Measurements from ENCODE around the gene EDARADD.

- no peak for TF ChIP-seq CTCF (optimal IDR thresholded peaks at IDR 0.05 in 1 of 3, IDR thresholded peaks at IDR 0.05 in 1 of 3, conservative IDR thresholded peaks at IDR 0.05 in 1 of 3; ENCODE audit: extremely low read depth in 1 of 3, insufficient read depth in 2 of 3, low read length in 3 of 3)
- TF ChIP-seq EZH2 (IDR thresholded peaks at IDR 0.05; ENCODE audit: low read length): no peak
Measured at GRCh38 chr1:236484310-236484971, 90.4 kb downstream of the EDARADD start.

Measured in keratinocyte (primary cell).